ENCODE data around the gene EXOC1L.

The EXOC1L gene

DNA sequence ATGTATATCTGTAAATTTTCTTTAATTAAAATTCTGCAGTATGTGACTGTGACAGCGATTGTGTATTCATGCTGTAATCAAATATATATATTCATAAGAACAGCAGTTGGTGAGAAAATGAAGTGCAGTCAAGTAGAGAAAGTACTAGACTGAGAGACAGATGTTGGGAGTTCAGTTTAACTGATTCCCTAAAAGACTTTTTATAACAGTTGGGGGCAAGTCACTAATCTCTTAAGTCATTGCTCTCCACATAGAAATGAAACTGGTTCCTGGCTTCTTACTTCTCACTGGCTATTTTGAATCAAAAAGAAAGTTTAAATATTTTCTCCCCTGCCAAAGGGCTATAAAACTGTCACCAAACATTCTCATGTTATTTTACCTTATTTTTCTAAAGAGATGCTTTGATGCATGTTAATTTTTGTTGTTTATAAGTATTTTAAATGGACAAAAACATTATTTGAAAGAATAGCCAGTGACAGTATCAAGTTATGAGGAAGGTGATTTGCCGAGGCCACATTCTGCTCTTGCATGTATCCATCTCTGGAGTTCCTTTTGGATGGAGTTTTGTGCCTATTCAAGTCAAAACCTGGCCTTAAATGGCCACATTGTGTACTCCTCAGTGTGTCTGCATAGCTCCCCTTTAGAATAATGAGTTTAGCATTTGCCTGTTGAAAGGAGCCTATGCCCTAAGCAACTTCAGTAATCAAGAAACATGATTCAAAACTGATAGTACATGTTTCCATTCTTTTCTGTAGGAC is 64.7 kb downstream of the EXOC1L start:
- no peak for DNase-seq (ENCODE audit: low read depth)

DNA sequence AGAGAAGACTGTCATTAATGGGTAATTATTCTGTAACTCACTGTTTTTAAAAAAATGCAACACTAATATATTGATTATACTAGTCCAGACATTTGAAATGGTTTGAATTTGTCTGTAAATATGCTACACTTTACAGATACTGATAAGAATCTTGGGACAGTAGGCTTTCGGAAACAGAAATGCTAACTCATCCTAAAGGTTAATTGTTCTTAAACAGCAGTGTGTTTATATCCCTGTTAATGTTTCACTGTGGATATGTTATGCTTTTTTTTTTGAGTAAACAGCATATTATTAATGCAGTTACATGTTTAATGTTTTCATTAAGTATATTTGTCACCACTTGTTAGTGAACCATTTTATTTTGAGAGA is 65.2 kb downstream of the EXOC1L start:
- no peak for DNase-seq (ENCODE audit: low read depth)

Data from T follicular helper cell (primary cell).